Measurements from ENCODE around the gene KRTAP9-4.
"Not testable (repeated sequence)": the region's sequence is repeated elsewhere in the genome, so short reads cannot be mapped to it uniquely, and the experiment has no call there.

The KRTAP9-4 gene

DNA sequence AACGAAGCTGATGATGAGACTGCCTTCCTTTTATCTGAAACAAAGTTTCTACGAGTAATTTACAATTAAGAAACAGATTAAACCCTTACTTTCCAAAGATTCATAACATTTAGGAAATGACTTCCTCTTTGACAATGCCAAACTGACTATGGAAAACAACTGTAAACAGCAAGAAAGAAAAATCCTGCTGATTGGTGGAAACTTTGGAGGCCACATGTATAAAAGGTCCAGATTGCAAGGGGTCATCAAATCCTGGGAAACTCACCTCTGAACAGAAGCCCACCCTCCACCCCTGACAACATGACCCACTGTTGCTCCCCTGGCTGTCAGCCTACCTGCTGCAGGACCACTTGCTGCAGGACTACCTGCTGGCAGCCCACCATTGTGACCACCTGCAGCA lies 15.6 kb downstream of the KRTAP9-4 start, which contains the start of gene KRTAP9-6:
Gene KRTAP9-6 (plus strand): TSS at position 301 of the 400 bp plus-strand sequence. CDS start 0 bp downstream, at position 301.
- no peak for DNase-seq (ENCODE audit: low read depth)

DNA sequence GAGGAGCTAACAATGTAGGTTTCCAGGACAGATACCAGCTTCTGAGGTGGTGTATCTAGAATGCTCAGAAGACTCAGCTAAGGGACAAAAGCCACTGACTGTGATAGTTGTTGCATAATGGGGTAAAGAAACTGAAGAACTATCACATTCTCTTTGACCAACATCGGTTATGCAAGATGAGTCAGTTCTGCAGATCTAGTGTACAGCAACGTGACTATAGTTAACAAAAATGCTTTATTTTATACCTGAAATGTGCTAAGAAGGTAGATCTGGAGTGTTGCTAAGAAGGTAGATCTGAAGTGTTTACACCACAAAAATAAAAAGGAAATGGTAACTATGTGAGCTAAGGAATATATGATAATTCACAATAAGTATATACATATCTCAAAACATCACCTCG lies 18.2 kb downstream of the KRTAP9-4 start:
- DNase-seq (ENCODE audit: low read depth) = peak; percentile 55

- DNase-seq (ENCODE audit: low read depth) = not testable (repeated sequence)
Measured at GRCh38 chr17:41271323-41271722, 21.8 kb downstream of the KRTAP9-4 start.

GRCh38 chr17:41271858-41272257 lies 22.4 kb downstream of the KRTAP9-4 start:
- DNase-seq (ENCODE audit: low read depth) = no peak

- DNase-seq (ENCODE audit: low read depth) = not testable (repeated sequence)
Measured at GRCh38 chr17:41275648-41276190, 26.2 kb downstream of the KRTAP9-4 start, which contains the start of gene KRTAP9-7. Gene KRTAP9-7, plus strand, starts transcription at chr17:41275698. Its CDS starts 0 bp downstream, at chr17:41275698.

- no peak for DNase-seq (ENCODE audit: low read depth)
Measured at GRCh38 chr17:41278176-41278955, 28.9 kb downstream of the KRTAP9-4 start.

DNA sequence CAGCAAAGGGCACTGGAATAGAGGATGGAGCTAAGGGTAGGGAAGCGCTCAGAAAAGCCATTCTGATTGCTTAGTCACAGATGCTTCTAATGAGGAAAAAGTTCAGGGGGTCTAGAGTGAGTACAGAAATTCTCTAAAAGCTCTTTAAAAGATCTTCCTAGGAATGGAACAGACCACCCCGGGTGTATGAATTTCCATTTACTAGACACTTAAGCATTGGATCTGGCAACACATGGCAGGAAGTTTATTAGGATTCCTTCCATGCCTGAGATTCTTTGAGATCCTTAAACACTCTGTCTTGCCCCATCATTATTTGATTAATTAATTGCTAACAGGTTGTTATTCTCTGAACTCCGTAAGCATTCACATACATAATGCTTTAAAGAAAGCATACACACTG lies 34.6 kb downstream of the KRTAP9-4 start:
- DNase-seq (ENCODE audit: low read depth) = no peak

DNA sequence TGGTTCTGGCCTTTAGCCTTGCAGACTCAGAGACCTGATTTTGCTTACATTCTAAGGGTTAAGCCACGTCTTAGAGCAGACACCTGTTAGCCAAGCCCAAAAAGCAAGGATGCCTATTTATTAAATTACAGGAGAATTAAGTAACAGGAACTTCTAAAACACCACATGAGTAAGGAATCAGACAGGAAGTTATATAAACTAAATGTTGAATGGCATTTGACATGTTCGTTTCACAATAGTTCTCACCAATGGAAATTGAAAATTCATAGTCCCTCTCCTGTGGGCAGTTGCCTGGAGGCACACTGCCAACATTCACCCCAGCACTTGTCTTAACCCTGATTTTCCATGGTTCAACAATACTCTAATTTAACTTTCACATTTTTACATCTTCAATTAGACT lies 35.1 kb downstream of the KRTAP9-4 start:
- no peak for DNase-seq (ENCODE audit: low read depth)

- DNase-seq (ENCODE audit: low read depth) = no peak
Measured at GRCh38 chr17:41287050-41287449, 37.6 kb downstream of the KRTAP9-4 start.

GRCh38 chr17:41294016-41294415 lies 44.5 kb downstream of the KRTAP9-4 start:
- no peak for DNase-seq (ENCODE audit: low read depth)

DNA sequence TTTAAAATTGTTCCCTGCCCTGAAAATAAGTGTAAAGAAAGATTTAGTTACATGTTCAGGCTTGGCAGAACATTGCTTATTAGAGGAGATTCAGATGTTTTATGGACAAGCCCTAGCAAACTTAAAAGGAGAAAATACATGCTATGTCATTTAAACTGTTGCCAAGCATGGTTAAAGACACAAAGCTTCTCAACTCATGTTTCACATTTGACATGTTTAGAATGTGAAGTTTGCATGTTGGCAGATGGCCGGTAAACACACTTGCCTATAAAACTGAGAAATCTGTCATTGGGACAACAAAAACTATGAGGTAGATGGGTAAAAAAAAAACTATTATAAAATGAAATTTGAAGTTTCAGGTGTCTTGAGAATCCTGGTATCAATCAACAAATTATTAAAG lies 47.4 kb downstream of the KRTAP9-4 start:
- no peak for DNase-seq (ENCODE audit: low read depth)

DNA sequence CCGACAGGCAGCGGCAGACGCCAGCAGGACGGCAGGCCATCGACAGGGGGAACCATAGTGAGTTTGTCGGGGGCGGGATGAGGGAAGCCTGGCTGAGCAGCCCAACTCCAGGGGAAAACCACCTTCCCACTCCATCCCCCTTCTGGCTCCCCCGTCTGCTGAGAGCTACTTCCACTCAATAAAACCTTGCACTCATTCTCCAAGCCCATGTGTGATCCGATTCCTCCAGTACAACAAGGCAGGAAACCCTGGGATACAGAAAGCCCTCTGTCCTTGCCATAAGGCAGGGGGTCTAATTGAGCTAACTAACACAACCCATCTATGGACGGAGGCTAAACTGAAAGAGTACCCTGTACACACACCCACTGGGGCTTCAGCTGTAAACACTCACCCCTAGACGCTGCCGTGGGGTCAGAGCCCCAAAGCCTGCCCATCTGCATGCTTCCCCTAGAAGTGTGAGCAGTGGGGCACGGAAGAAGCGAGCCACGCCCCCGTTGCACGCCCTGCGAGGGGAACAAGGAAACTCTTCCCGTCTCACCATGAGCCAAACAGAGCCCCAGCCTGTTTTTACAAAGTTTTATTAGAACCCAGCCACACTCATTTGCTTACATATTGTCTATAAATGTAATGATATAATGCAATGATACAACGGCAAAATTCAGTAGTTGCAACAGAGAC lies 49.1 kb downstream of the KRTAP9-4 start:
- DNase-seq (ENCODE audit: low read depth) = no peak

Measured in ELR (cell line).